LNCaP clone FGC (cell line): ENCODE results near the gene MRPS5.

Source experiments
- DNase-seq: peaks from one replicate; pipeline ENCODE4 v3.0.0-alpha.2; 2011; ENCODE audit warnings: low read depth
- H3K4me3 ChIP-seq: 2 replicates; pipeline ENCODE4 v1.5.1; 2011; ENCODE audit warnings: mild to moderate bottlenecking, low read depth, low read length, control low read depth
- CTCF ChIP-seq: IDR thresholded peaks from 2 replicates; pipeline ENCODE4 v1.5.1; 2012; ENCODE audit warnings: mild to moderate bottlenecking; ENCODE audit not compliant: control insufficient read depth, insufficient read depth; ENCODE audit errors: extremely low read depth

MRPS5 gene

GRCh38 chr2:95052307-95052706, 69.3 kb downstream of the MRPS5 start:
- H3K4me3 ChIP-seq, result no peak overlapping the region
- TF ChIP-seq CTCF, result no peak
- DNase-seq, result no peak

GRCh38 chr2:95051626-95052025, 70.0 kb downstream of the MRPS5 start:
- TF ChIP-seq CTCF, result no peak
- no peak overlapping the region for H3K4me3 ChIP-seq
- no peak for DNase-seq

GRCh38 chr2:95050385-95051300, 71.0 kb downstream of the MRPS5 start:
- DNase-seq, result no peak
- no peak for TF ChIP-seq CTCF

GRCh38 chr2:95049961-95050360, 71.6 kb downstream of the MRPS5 start:
- no peak for DNase-seq
- H3K4me3 ChIP-seq, result no peak overlapping the region
- TF ChIP-seq CTCF, result no peak

More at GRCh38 chr2:95050385-95051300, 71.0 kb downstream of the MRPS5 start:
- H3K4me3 ChIP-seq, result no peak overlapping the region

- DNase-seq, result no peak
- TF ChIP-seq CTCF, result no peak
Observed at GRCh38 chr2:95049683-95049955, 72.0 kb downstream of the MRPS5 start.

GRCh38 chr2:95048825-95049682, 72.6 kb downstream of the MRPS5 start:
- DNase-seq, result no peak
- TF ChIP-seq CTCF, result no peak
- H3K4me3 ChIP-seq, result no peak overlapping the region

More at GRCh38 chr2:95049683-95049955, 72.0 kb downstream of the MRPS5 start:
- no peak overlapping the region for H3K4me3 ChIP-seq
